Smooth muscle cell (in vitro differentiated cells): ENCODE measurements around the gene SLC2A9. TPM values are rescaled to one million over a fixed set of nuclear protein-coding genes. Genes with fewer than 3 reads are reported as not detected.
A peak's percentile ranks its signal among the peaks of the same experiment; 100 is the strongest.

Experiments
- DNase-seq: peaks from one replicate; lab custom pipeline; 2025; ENCODE audit not compliant: unreplicated experiment; lab: John Stamatoyannopoulos, UW
- H2AFZ ChIP-seq: fragments of 200-600 bp; sonication (generic); 2 replicates; pipeline ENCODE4 v1.6.0; 2016; ENCODE audit warnings: antibody characterized with exemption, low read depth, mild to moderate bottlenecking
- H3F3A ChIP-seq: fragments of 200-600 bp; sonication (generic); 2 replicates; pipeline ENCODE4 v1.6.0; 2017; ENCODE audit warnings: antibody characterized with exemption, low read depth
- H3K27ac ChIP-seq: fragments of 200-600 bp; sonication (generic); 2 replicates; pipeline ENCODE4 v1.5.1; 2016; ENCODE audit warnings: low read depth, mild to moderate bottlenecking
- H3K27me3 ChIP-seq: fragments of 200-600 bp; sonication (generic); 2 replicates; pipeline ENCODE4 v1.6.1; 2016; ENCODE audit warnings: low read depth, mild to moderate bottlenecking
- H3K36me3 ChIP-seq: fragments of 200-600 bp; sonication (generic); 2 replicates; pipeline ENCODE4 v1.5.1; 2016; ENCODE audit warnings: low read depth
- H3K4me1 ChIP-seq: fragments of 200-600 bp; sonication (generic); 2 replicates; pipeline ENCODE4 v1.5.1; 2016; ENCODE audit warnings: low read depth
- H3K4me2 ChIP-seq: fragments of 200-600 bp; sonication (generic); 2 replicates; pipeline ENCODE4 v1.6.0; 2016; ENCODE audit warnings: mild to moderate bottlenecking
- H3K4me3 ChIP-seq: fragments of 200-600 bp; sonication (generic); 2 replicates; pipeline ENCODE4 v1.5.1; 2016; ENCODE audit warnings: mild to moderate bottlenecking
- H3K79me2 ChIP-seq: fragments of 200-600 bp; sonication (generic); 2 replicates; pipeline ENCODE4 v1.6.0; 2016; ENCODE audit warnings: low read depth, mild to moderate bottlenecking
- H3K9ac ChIP-seq: fragments of 200-600 bp; sonication (generic); 2 replicates; pipeline ENCODE4 v1.6.0; 2016; ENCODE audit warnings: low read depth
- H3K9me3 ChIP-seq: fragments of 200-600 bp; sonication (generic); replicated peaks from 2 replicates; pipeline ENCODE4 v1.5.1; 2016; ENCODE audit warnings: low read depth
- H4K20me1 ChIP-seq: fragments of 200-600 bp; sonication (generic); 2 replicates; pipeline ENCODE4 v1.6.0; 2016; ENCODE audit warnings: low read depth
- CTCF ChIP-seq: fragments of 200-600 bp; sonication (generic); IDR thresholded peaks from 2 replicates; pipeline ENCODE4 v1.5.1; 2017; ENCODE audit warnings: borderline replicate concordance, mild to moderate bottlenecking, antibody characterized with exemption; ENCODE audit not compliant: insufficient read depth, poor library complexity, severe bottlenecking
- WGBS: methylation state at CpG from one replicate; pipeline ENCODE4 v1.1.7; 2016; ENCODE audit warnings: low lambda C conversion rate; 5-methylcytosine and 5-hydroxymethylcytosine counted together
- polyA plus RNA-seq: library from polyadenylated mRNA; unstranded; fragments of >200 nt; fragmentation: Nextera tagmentation; extraction: Ambion mirVana; gene quantifications from 2 replicates; pipeline ENCODE4 v1.2.1, GENCODE V29; 2016
- total RNA-seq: library from RNA; depleted of rRNA; stranded (reverse); fragments of >200 nt; gene quantifications from 2 replicates; pipeline ENCODE4 v1.2.3, GENCODE V29; 2014

Gene SLC2A9
- total and polyA plus RNA-seq, 2 experiments from 2014 or later, result 1.3 to 2.2 TPM

GRCh38 chr4:10030972-10031667, 9.8 kb upstream of the SLC2A9 start:
- H3K9me3 ChIP-seq, result no peaks in the 10 kb centered on the region
- no peak for TF ChIP-seq CTCF
- H3K4me3 ChIP-seq, result no peak overlapping the region
- H4K20me1 ChIP-seq, result no peaks in the 10 kb centered on the region
- no peak overlapping the region for H2AFZ ChIP-seq
- H3K36me3 ChIP-seq, result no peaks in the 10 kb centered on the region
- H3K27me3 ChIP-seq, result no peaks in the 10 kb centered on the region
- DNase-seq, result no peak
- H3F3A ChIP-seq, result peaks cover 14% of the 10 kb centered on the region
- peak overlapping the region; percentile 51 for H3K4me2 ChIP-seq
- peaks cover 13% of the 10 kb centered on the region for H3K4me1 ChIP-seq
- H3K9ac ChIP-seq, result no peak overlapping the region
- H3K27ac ChIP-seq, result peak overlapping the region; percentile 52
- 71% methylated on average over 7 of the region's 7 CpGs for WGBS
- H3K79me2 ChIP-seq, result no peaks in the 10 kb centered on the region

GRCh38 chr4:10029403-10029802, 8.1 kb upstream of the SLC2A9 start:
- Histone ChIP-seq H3K9me3 (no peaks in the 10 kb centered on the region), H3F3A (peaks cover 14% of the 10 kb centered on the region), H3K36me3 (no peaks in the 10 kb centered on the region), H3K4me1 (peaks cover 13% of the 10 kb centered on the region), H4K20me1 (no peaks in the 10 kb centered on the region), H3K4me3 (no peak overlapping the region), H3K79me2 (no peaks in the 10 kb centered on the region), H3K4me2 (no peak overlapping the region), H3K27me3 (no peaks in the 10 kb centered on the region), H3K9ac (no peak overlapping the region), H3K27ac (no peak overlapping the region), H2AFZ (no peak overlapping the region)
- WGBS, result 98% methylated on average over 4 of the region's 4 CpGs
- no peak for TF ChIP-seq CTCF
- no peak for DNase-seq

- H3K9ac ChIP-seq, result no peak overlapping the region
- peaks cover 14% of the 10 kb centered on the region for H3F3A ChIP-seq
- 66% methylated on average over 4 of the region's 4 CpGs for WGBS
- H3K4me1 ChIP-seq, result peaks cover 13% of the 10 kb centered on the region
- no peaks in the 10 kb centered on the region for H3K9me3 ChIP-seq
- TF ChIP-seq CTCF, result no peak
- no peaks in the 10 kb centered on the region for H3K79me2 ChIP-seq
- H3K4me3 ChIP-seq, result no peak overlapping the region
- no peak overlapping the region for H2AFZ ChIP-seq
- no peaks in the 10 kb centered on the region for H3K36me3 ChIP-seq
- DNase-seq, result no peak
- no peak overlapping the region for H3K27ac ChIP-seq
- no peak overlapping the region for H3K4me2 ChIP-seq
- no peaks in the 10 kb centered on the region for H3K27me3 ChIP-seq
- H4K20me1 ChIP-seq, result no peaks in the 10 kb centered on the region
Observed at GRCh38 chr4:10028910-10029309, 7.6 kb upstream of the SLC2A9 start.

GRCh38 chr4:10026485-10026884, 5.2 kb upstream of the SLC2A9 start:
- Histone ChIP-seq H3K79me2 (no peaks in the 10 kb centered on the region), H3F3A (peaks cover 11% of the 10 kb centered on the region), H3K4me2 (no peak overlapping the region), H3K4me1 (peaks cover 6% of the 10 kb centered on the region), H3K27me3 (no peaks in the 10 kb centered on the region), H2AFZ (no peak overlapping the region), H4K20me1 (no peaks in the 10 kb centered on the region), H3K9ac (no peak overlapping the region), H3K4me3 (no peak overlapping the region), H3K36me3 (no peaks in the 10 kb centered on the region), H3K27ac (no peak overlapping the region), H3K9me3 (no peaks in the 10 kb centered on the region)
- no peak for DNase-seq
- no peak for TF ChIP-seq CTCF
- WGBS, result 83% methylated on average over 9 of the region's 9 CpGs
